ENCODE measurements around the gene UBXN7. TPM values are rescaled to one million over a fixed set of nuclear protein-coding genes. Genes with fewer than 3 reads are reported as not detected.
"Not testable (repeated sequence)": the region's sequence is repeated elsewhere in the genome, so short reads cannot be mapped to it uniquely, and the experiment has no call there.

UBXN7 gene
- total RNA-seq, 2 donors from 2014 or later = 109 to 120 TPM

DNA sequence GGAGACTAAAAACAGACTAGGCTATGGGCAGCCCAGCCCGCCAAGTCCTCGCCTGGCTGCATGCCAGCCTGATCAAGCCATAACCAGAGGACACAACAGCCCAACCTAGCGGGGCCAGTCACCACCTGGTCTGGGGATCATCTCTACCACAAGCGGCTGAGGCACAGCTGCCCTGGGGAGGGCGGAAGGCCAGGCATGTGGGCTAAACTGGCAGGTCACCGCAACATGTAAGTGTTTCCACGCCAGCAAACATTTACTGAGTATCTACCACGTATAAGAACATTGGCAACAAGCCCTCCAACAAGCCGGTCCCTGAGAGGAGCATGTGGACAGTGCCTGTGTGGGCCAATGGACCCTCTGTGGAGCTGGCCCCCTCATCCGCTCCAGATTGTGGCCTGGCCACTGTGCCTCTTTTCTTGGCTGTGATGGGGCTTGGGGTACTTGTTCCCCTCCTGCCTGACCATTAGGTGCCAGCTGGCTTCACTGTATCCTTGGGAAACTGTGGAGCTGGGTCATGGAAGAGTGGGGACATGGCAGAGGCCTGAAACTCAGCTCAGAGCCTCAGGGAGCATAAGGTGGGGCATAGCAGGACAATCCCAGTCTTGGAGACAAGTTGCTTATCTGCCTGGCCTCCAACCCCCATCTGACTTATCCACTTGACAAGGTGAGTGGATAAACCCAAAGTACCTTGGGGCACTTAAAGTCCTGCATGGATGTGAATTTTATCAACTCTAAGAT lies 9.0 kb downstream of the UBXN7 start:
- Histone ChIP-seq H3K4me3 (ENCODE audit: low read length) (no peak overlapping the region), H3K27me3 (ENCODE audit: control insufficient read depth, insufficient read depth, low read length, poor library complexity, severe bottlenecking) (no peaks in the 10 kb centered on the region), H3K36me3 (ENCODE audit: control insufficient read depth, insufficient read depth, low read length) (peaks cover 14% of the 10 kb centered on the region), H3K9me3 (ENCODE audit: control insufficient read depth, low read length) (no peaks in the 10 kb centered on the region), H3K4me1 (ENCODE audit: control insufficient read depth, insufficient read depth, low read length) (peaks cover 6% of the 10 kb centered on the region), H3K27ac (ENCODE audit: low read depth, low read length) (no peak overlapping the region), H3K9ac (ENCODE audit: extremely low read depth, low read length, poor library complexity, severe bottlenecking) (no peak overlapping the region)
- peaks cover 15% of the 10 kb centered on the region for H3K4me1 Mint-ChIP-seq
- TF ChIP-seq, protein P1, sequence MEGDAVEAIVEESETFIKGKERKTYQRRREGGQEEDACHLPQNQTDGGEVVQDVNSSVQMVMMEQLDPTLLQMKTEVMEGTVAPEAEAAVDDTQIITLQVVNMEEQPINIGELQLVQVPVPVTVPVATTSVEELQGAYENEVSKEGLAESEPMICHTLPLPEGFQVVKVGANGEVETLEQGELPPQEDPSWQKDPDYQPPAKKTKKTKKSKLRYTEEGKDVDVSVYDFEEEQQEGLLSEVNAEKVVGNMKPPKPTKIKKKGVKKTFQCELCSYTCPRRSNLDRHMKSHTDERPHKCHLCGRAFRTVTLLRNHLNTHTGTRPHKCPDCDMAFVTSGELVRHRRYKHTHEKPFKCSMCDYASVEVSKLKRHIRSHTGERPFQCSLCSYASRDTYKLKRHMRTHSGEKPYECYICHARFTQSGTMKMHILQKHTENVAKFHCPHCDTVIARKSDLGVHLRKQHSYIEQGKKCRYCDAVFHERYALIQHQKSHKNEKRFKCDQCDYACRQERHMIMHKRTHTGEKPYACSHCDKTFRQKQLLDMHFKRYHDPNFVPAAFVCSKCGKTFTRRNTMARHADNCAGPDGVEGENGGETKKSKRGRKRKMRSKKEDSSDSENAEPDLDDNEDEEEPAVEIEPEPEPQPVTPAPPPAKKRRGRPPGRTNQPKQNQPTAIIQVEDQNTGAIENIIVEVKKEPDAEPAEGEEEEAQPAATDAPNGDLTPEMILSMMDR (conservative IDR thresholded peaks at IDR 0.05) = no peak
- no peak overlapping the region for H3K4me3 Mint-ChIP-seq
- H3K9me3 Mint-ChIP-seq = no peaks in the 10 kb centered on the region
- peaks cover 20% of the 10 kb centered on the region for H3K36me3 Mint-ChIP-seq (ENCODE audit: low read depth)
- 95 to 96% methylated on average over 9 to 10 of the region's 10 CpGs for WGBS, 2 experiments (ENCODE audit: insufficient coverage in 1 of 2, insufficient read length in 1 of 2)
- peak; percentile 47 for DNase-seq
- H3K27me3 Mint-ChIP-seq (ENCODE audit: insufficient read depth) = no peaks in the 10 kb centered on the region
- H3K27ac Mint-ChIP-seq = peak overlapping the region; percentile 63

DNA sequence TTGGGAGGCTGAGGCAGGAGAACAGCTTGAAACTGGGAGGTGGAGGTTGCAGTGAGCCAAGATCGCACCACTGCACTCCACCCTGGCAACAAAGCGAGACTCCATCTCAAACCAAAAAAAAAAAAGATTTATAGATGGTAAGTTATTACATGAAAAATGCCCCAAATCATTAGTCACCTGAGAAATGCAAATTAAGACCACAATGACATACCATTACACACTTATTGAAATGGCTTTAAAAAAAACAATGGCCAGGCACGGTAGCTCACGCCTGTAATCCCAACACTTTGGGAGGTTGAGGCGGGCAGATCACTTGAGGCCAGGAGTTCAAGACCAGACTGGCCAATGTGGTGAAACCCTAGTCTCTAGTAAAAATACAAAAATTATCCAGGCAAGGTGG lies 10.6 kb downstream of the UBXN7 start:
- H3K4me3 Mint-ChIP-seq, DNase-seq: not testable (repeated sequence)

DNA sequence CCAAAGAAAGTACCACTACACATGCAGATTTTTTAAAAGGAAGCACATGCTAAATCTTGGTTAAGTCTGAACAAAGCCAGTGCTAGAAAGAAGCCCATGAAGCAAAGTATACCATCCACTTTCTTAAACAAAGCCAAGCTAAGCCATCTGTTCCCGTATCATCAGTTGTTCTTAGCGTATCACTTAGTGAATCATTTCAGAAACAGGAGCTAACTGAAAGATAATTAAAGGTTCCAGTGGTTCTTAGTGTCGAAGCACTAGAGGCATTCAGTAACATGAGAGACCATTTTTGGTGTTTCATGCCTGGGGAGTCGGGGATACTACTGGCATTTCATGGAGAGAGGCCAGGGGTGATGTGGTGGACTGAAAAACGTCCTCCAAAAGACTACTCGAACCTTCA lies 12.8 kb downstream of the UBXN7 start:
- Mint-ChIP-seq H3K27ac (no peak overlapping the region), H3K4me1 (peaks cover 15% of the 10 kb centered on the region), H3K9me3 (no peaks in the 10 kb centered on the region), H3K4me3 (no peak overlapping the region), H3K36me3 (ENCODE audit: low read depth) (peaks cover 17% of the 10 kb centered on the region), H3K27me3 (ENCODE audit: insufficient read depth) (no peaks in the 10 kb centered on the region)
- DNase-seq = no peak
- H3K9ac ChIP-seq (ENCODE audit: extremely low read depth, low read length, poor library complexity, severe bottlenecking) = no peak overlapping the region
- no peaks in the 10 kb centered on the region for H3K27me3 ChIP-seq (ENCODE audit: control insufficient read depth, insufficient read depth, low read length, poor library complexity, severe bottlenecking)
- no peak overlapping the region for H3K4me3 ChIP-seq (ENCODE audit: low read length)
- TF ChIP-seq, protein P1 (conservative IDR thresholded peaks at IDR 0.05) = no peak
- H3K4me1 ChIP-seq (ENCODE audit: control insufficient read depth, insufficient read depth, low read length) = peaks cover 6% of the 10 kb centered on the region
- WGBS, 2 experiments (ENCODE audit: insufficient coverage in 1 of 2, insufficient read length in 1 of 2) = 91 to 94% methylated on average over 6 of the region's 6 CpGs
- H3K36me3 ChIP-seq (ENCODE audit: control insufficient read depth, insufficient read depth, low read length) = peaks cover 8% of the 10 kb centered on the region
- H3K27ac ChIP-seq (ENCODE audit: low read depth, low read length) = no peak overlapping the region
- no peaks in the 10 kb centered on the region for H3K9me3 ChIP-seq (ENCODE audit: control insufficient read depth, low read length)

More for the DNA sequence above, 10.6 kb downstream of the UBXN7 start:
- not testable (repeated sequence) for H3K27ac Mint-ChIP-seq; H3K9ac ChIP-seq (ENCODE audit: extremely low read depth, low read length, poor library complexity, severe bottlenecking); H3K27me3 ChIP-seq (ENCODE audit: control insufficient read depth, insufficient read depth, low read length, poor library complexity, severe bottlenecking); H3K36me3 ChIP-seq (ENCODE audit: control insufficient read depth, insufficient read depth, low read length); H3K4me3 ChIP-seq (ENCODE audit: low read length); H3K9me3 Mint-ChIP-seq; H3K27me3 Mint-ChIP-seq (ENCODE audit: insufficient read depth); H3K27ac ChIP-seq (ENCODE audit: low read depth, low read length); H3K9me3 ChIP-seq (ENCODE audit: control insufficient read depth, low read length); H3K4me1 ChIP-seq (ENCODE audit: control insufficient read depth, insufficient read depth, low read length)
- 90 to 97% methylated on average over 3 of the region's 5 CpGs for WGBS, 2 experiments (ENCODE audit: insufficient coverage in 1 of 2, insufficient read length in 1 of 2)
- Mint-ChIP-seq H3K36me3 (ENCODE audit: low read depth) (peaks cover 13% of the 10 kb centered on the region), H3K4me1 (peaks cover 15% of the 10 kb centered on the region)
